Left forelimb (tissue), 1 donor: ENCODE results near the gene TXNIP.
"Not testable (repeated sequence)": the region's sequence is repeated elsewhere in the genome, so short reads cannot be mapped to it uniquely, and the experiment has no call there.

Experiments
- DNase-seq: peaks from one replicate; pipeline ENCODE4 v3.0.0-alpha.2; 2018; ENCODE audit warnings: low spot score

TXNIP gene

GRCh38 chr1:145996433-145997015, at the start of gene TXNIP:
Gene TXNIP, minus strand, starts transcription at chr1:145996579. Its CDS starts 313 bp downstream, at chr1:145996266.
- peak; percentile 99 for DNase-seq

- no peak for DNase-seq
Measured at GRCh38 chr1:146039844-146040194, 43.4 kb upstream of the TXNIP start.

GRCh38 chr1:146036965-146037646, 40.7 kb upstream of the TXNIP start:
- DNase-seq, result peak; percentile 90

- DNase-seq, result no peak
Measured at GRCh38 chr1:146036241-146036964, 40.0 kb upstream of the TXNIP start.

GRCh38 chr1:146035048-146035423, 38.7 kb upstream of the TXNIP start:
- no peak for DNase-seq

GRCh38 chr1:146032631-146033219, 36.3 kb upstream of the TXNIP start:
- DNase-seq, result no peak

GRCh38 chr1:146031476-146031875, 35.1 kb upstream of the TXNIP start:
- no peak for DNase-seq

GRCh38 chr1:146029117-146029516, 32.7 kb upstream of the TXNIP start:
- DNase-seq, result no peak

- not testable (repeated sequence) for DNase-seq
Measured at GRCh38 chr1:146026650-146027049, 30.3 kb upstream of the TXNIP start.

GRCh38 chr1:146025787-146026495, 29.6 kb upstream of the TXNIP start:
- DNase-seq, result not testable (repeated sequence)

GRCh38 chr1:146022403-146023127, 26.2 kb upstream of the TXNIP start:
- DNase-seq, result no peak

- DNase-seq, result no peak
Measured at GRCh38 chr1:146021622-146022402, 25.4 kb upstream of the TXNIP start, which contains the start of gene HJV. Gene HJV, minus strand, starts transcription at chr1:146021735. Its CDS starts 1,504 bp downstream, at chr1:146020231.

GRCh38 chr1:146021050-146021445, 24.7 kb upstream of the TXNIP start:
- DNase-seq, result no peak

- no peak for DNase-seq
Measured at GRCh38 chr1:146020058-146021049, 24.0 kb upstream of the TXNIP start.

GRCh38 chr1:146019231-146020057, 23.1 kb upstream of the TXNIP start:
- DNase-seq, result no peak

- DNase-seq, result no peak
Measured at GRCh38 chr1:146016891-146017290, 20.5 kb upstream of the TXNIP start.

- no peak for DNase-seq
Measured at GRCh38 chr1:146013559-146013922, 17.2 kb upstream of the TXNIP start.

- no peak for DNase-seq
Measured at GRCh38 chr1:146012703-146013558, 16.6 kb upstream of the TXNIP start.
